Natural killer cell (primary cell): ENCODE data around the gene SEMA5A. TPM values are rescaled to one million over a fixed set of nuclear protein-coding genes. Genes with fewer than 3 reads are reported as not detected.

Experiments used
- ATAC-seq, 3 donors: fragments of 150-1000 bp in 2 of 3; fragments of 200-7000 bp in 1 of 3; cut with Tn5 transposase; 1 replicate in 1 of 3; 2 replicates in 2 of 3; pipeline ENCODE4 v1.10.0; 2021; ENCODE audit warnings: mild to moderate bottlenecking in 2 of 3, moderate library complexity in 2 of 3
- DNase-seq, 2 donors: peaks; one replicate each; pipeline versions ENCODE4 v3.0.0 to v3.0.0-alpha.2; 2013 to 2021; ENCODE audit warnings: mixed read lengths in 1 of 2
- H3K27ac ChIP-seq: one replicate; pipeline ENCODE4 v1.5.1; 2013; ENCODE audit warnings: mild to moderate bottlenecking, low read length
- H3K27me3 ChIP-seq: one replicate; pipeline ENCODE4 v1.6.1; 2013; ENCODE audit warnings: low read length; ENCODE audit not compliant: control insufficient read depth, insufficient read depth
- H3K36me3 ChIP-seq: one replicate; pipeline ENCODE4 v1.6.1; 2013; ENCODE audit warnings: low read length; ENCODE audit not compliant: control insufficient read depth, insufficient read depth
- H3K4me1 ChIP-seq: one replicate; pipeline ENCODE4 v1.6.1; 2013; ENCODE audit warnings: low read length; ENCODE audit not compliant: control insufficient read depth, insufficient read depth
- H3K4me3 ChIP-seq: one replicate; pipeline ENCODE4 v1.5.1; 2013; ENCODE audit warnings: low read length
- H3K9me3 ChIP-seq: one replicate; pipeline ENCODE4 v1.6.1; 2013; ENCODE audit warnings: low read length; ENCODE audit not compliant: control insufficient read depth, insufficient read depth
- H3K27ac Mint-ChIP-seq, 2 donors: one replicate each; pipeline ENCODE4 v1.8.0; 2022; ENCODE audit warnings: mild to moderate bottlenecking in 2 of 2, mixed read lengths in 2 of 2, moderate library complexity in 1 of 2
- H3K27me3 Mint-ChIP-seq, 2 donors: one replicate each; pipeline ENCODE4 v1.8.0; 2022; ENCODE audit warnings: low read depth in 2 of 2, mixed read lengths in 2 of 2
- H3K36me3 Mint-ChIP-seq: one replicate; pipeline ENCODE4 v1.8.0; 2022; ENCODE audit warnings: mixed read lengths
- H3K4me1 Mint-ChIP-seq, 2 donors: one replicate each; pipeline ENCODE4 v1.8.0; 2022; ENCODE audit warnings: mixed read lengths in 2 of 2
- H3K4me3 Mint-ChIP-seq: one replicate; pipeline ENCODE4 v1.8.0; 2022; ENCODE audit warnings: mild to moderate bottlenecking, moderate library complexity, mixed read lengths
- H3K9me3 Mint-ChIP-seq, 2 donors: one replicate each; pipeline ENCODE4 v1.8.0; 2022; ENCODE audit warnings: mixed read lengths in 2 of 2
- CTCF ChIP-seq: fragments of 200-600 bp; IDR thresholded peaks from one replicate; pipeline ENCODE4 v1.8.0; 2022; ENCODE audit warnings: antibody characterized with exemption
- WGBS: methylation state at CpG from one replicate; pipeline ENCODE4 v1.1.7; 2013; ENCODE audit warnings: missing lambda C conversion rate; ENCODE audit not compliant: insufficient coverage; 5-methylcytosine and 5-hydroxymethylcytosine counted together
- intact Hi-C: fragments of 100-400 bp; cut with micrococcal nuclease; formaldehyde crosslinking; loops from one replicate; pipeline ENCODE4 v1.14.2; 2022
- total RNA-seq, 4 donors: library from RNA; stranded (reverse); fragments of 120-200 nt in 1 of 4; gene quantifications; one replicate each; pipeline versions ENCODE4 v1.2.3 to v1.2.4, GENCODE V29; 2013 to 2022

Gene SEMA5A
- total RNA-seq, 3 donors from 2014 or later (not counting 1 experiment from before 2014, with no cell fraction given), result 0.15 TPM; not detected in 2

DNA sequence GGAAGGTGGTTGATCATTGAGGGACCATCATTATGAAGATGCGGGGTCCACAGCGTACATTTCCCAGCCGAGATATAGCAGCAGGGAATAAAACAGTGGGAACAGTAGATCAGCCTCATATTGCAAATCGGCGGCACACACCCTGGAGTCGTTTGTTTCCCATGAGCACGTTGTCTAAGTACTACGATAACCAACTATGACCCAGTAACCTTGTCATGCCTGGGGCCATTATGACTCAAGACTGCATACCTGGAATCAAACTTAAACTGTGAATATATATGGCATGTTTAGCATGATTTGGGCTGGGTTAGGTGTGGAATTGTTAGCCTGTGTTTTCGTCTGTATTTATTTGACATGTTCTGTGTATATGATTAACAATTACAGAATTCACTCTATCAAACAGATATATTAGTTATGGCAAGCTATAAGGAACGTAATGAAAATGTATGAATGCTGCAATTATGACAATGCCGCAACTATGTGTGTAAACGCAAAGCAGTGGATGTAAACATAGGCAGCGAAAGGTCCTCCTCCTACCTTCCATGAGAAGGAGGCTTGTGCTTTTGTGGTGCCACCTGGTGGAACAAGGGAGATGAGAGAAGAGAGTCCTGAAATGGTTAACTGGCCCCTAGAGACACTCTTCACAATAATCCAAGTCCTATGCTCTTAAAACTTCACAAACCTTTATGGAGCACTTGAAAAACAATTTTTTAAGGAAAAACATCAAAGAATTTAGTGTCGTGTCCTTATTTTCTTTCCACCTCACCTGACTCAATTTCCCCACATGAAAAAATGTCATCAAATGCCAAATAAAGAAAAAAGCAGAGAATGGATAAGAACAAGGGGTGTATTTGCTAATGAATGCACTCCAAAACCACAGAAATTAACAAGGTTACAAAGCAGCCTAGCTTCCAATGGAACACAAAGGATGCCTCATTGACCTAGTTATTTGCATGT lies 47.1 kb downstream of the SEMA5A start:
- no peak for TF ChIP-seq CTCF
- DNase-seq (no peak), ATAC-seq (no peak)
- H3K36me3 Mint-ChIP-seq, result no peaks in the 10 kb centered on the region
- H3K27me3 Mint-ChIP-seq, result no peaks in the 10 kb centered on the region
- WGBS, result 86% methylated on average over 12 of the region's 14 CpGs
- peaks cover 4 to 9% of the 10 kb centered on the region in 2 donors for H3K9me3 Mint-ChIP-seq
- no peak overlapping the region for H3K27ac Mint-ChIP-seq
- no peaks in the 10 kb centered on the region for H3K27me3 ChIP-seq
- no peak overlapping the region for H3K27ac ChIP-seq
- no peak overlapping the region for H3K4me3 Mint-ChIP-seq
- H3K4me1 ChIP-seq, result no peaks in the 10 kb centered on the region
- H3K4me3 ChIP-seq, result no peak overlapping the region
- intact Hi-C loops, result no loop called here
- no peaks in the 10 kb centered on the region for H3K4me1 Mint-ChIP-seq
- peaks cover 8% of the 10 kb centered on the region for H3K9me3 ChIP-seq
- no peaks in the 10 kb centered on the region for H3K36me3 ChIP-seq

GRCh38 chr5:9497347-9497746 lies 48.5 kb downstream of the SEMA5A start:
- intact Hi-C loops, result no loop called here
- WGBS, result 92% methylated on average over 8 of the region's 8 CpGs
- no peak for TF ChIP-seq CTCF
- Histone ChIP-seq H3K36me3 (no peaks in the 10 kb centered on the region), H3K4me1 (no peaks in the 10 kb centered on the region), H3K27me3 (no peaks in the 10 kb centered on the region), H3K4me3 (no peak overlapping the region), H3K27ac (no peak overlapping the region), H3K9me3 (peaks cover 6% of the 10 kb centered on the region)
- Mint-ChIP-seq H3K27me3 (no peaks in the 10 kb centered on the region), H3K9me3 (peaks cover 2 to 4% of the 10 kb centered on the region in 2 donors), H3K36me3 (no peaks in the 10 kb centered on the region), H3K4me3 (no peak overlapping the region), H3K4me1 (no peaks in the 10 kb centered on the region), H3K27ac (no peak overlapping the region)
- DNase-seq (no peak), ATAC-seq (no peak)

DNA sequence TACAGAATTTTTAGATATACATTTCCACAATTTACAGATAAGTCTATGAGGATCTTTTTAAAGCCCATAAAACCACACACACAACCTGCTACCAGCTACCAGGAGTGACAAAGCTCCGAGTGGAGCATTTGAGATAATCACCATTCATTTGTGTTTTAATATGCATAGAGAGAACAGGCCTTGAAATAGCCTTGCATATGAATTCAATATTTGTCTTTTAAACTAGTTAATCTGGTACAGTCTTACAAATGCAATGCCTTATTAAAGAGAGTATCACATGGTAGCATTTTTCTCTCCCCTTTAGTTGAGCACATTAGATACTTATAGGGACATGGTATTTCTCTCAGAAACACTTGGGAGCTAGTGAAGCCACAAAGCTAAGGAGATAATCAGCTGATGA lies 49.1 kb downstream of the SEMA5A start:
- Mint-ChIP-seq H3K9me3 (peaks cover 3 to 4% of the 10 kb centered on the region in 2 donors), H3K27me3 (no peaks in the 10 kb centered on the region), H3K4me1 (no peaks in the 10 kb centered on the region), H3K36me3 (no peaks in the 10 kb centered on the region), H3K4me3 (no peak overlapping the region), H3K27ac (no peak overlapping the region)
- no peaks in the 10 kb centered on the region for H3K4me1 ChIP-seq
- intact Hi-C loops, result no loop called here
- ATAC-seq (no peak), DNase-seq (no peak)
- no CpG with 5 or more reads among the region's 1 CpG for WGBS
- no peaks in the 10 kb centered on the region for H3K27me3 ChIP-seq
- H3K4me3 ChIP-seq, result no peak overlapping the region
- no peaks in the 10 kb centered on the region for H3K36me3 ChIP-seq
- H3K9me3 ChIP-seq, result peaks cover 4% of the 10 kb centered on the region
- no peak for TF ChIP-seq CTCF
- H3K27ac ChIP-seq, result no peak overlapping the region
